ENCODE measurements around the gene EREG. TPM values are rescaled to one million over a fixed set of nuclear protein-coding genes. Genes with fewer than 3 reads are reported as not detected.
A peak's percentile ranks its signal among the peaks of the same experiment; 100 is the strongest.

Gene EREG
- total and polyA plus RNA-seq, 9 of the 15 experiments (the other 6 are each of a cell fraction or from before 2014, with no cell fraction given) = 0.97 to 7.3 (median 2.5) TPM

GRCh38 chr4:74400395-74400794 lies 35.5 kb downstream of the EREG start:
- no TSS peak for BruUV-seq (replicated peaks)
- Histone ChIP-seq H3K9me3 (replicated peaks; ENCODE audit: control insufficient read depth, insufficient read depth, low read depth, low read length) (peaks cover 3% of the 10 kb centered on the region; the same call in 1 of the 2 replicates), H4K20me1 (replicated peaks; ENCODE audit: control insufficient read depth, insufficient read depth, low read length) (no peaks in the 10 kb centered on the region), H3K9ac (ENCODE audit: insufficient read depth in 1 of 2, low read depth in 2 of 2, low read length in 2 of 2) (no peak overlapping the region), H3K4me3 (no peak overlapping the region), H3K9me1 (ENCODE audit: control insufficient read depth, insufficient read depth, low read length) (no peaks in the 10 kb centered on the region), H3K4me1 (replicated peaks in 1 of 2; ENCODE audit: control insufficient read depth in 2 of 2, insufficient read depth in 2 of 2, low read length in 2 of 2) (peaks cover 2 to 8% of the 10 kb centered on the region in 2 experiments; a peak in 2 of 5 replicates), H3K27me3 (ENCODE audit: control insufficient read depth in 2 of 2, insufficient read depth in 2 of 2, low read length in 2 of 2) (no peaks in the 10 kb centered on the region), H3K4me2 (ENCODE audit: insufficient read depth, low read length) (no peak overlapping the region), H3K79me2 (ENCODE audit: control insufficient read depth, insufficient read depth, low read length) (no peaks in the 10 kb centered on the region), H3K27ac (ENCODE audit: extremely low read depth, low read depth, low read length) (no peak overlapping the region), H3K36me3 (ENCODE audit: control insufficient read depth, insufficient read depth, low read length) (no peaks in the 10 kb centered on the region), H2AFZ (ENCODE audit: low read depth, low read length) (peak overlapping the region; percentile 57; the same call in 1 of the 2 replicates)
- POLR2A ChIA-PET = interaction anchor here (1.4 kb wide), 1 partner anchor 10 kb away, joined by 5 read pairs; no protein-coding TSS in a partner anchor
- in situ Hi-C loops (cut with MboI) = no loop called here
- intact Hi-C loops (cut with micrococcal nuclease) = no loop called here
- no peak for DNase-seq (ENCODE audit: extremely low read depth in 1 of 4, low spot score in 3 of 4)
- 59% methylated on average over 10 of the region's 10 CpGs for WGBS (ENCODE audit: insufficient coverage, low coverage, missing lambda C conversion rate)
- TF ChIP-seq ZNF766 (CRISPR knock-in tag; conservative IDR thresholded peaks at IDR 0.05) = no peak
- 0 out of 2 replicates have a peak, but pooled peaks have one; percentile 22 for TF ChIP-seq PKNOX1 (IDR thresholded peaks at IDR 0.05)
- CTCF ChIA-PET (ENCODE audit: low intra/inter-chr PET ratio) = no interaction called here
- ATAC-seq = no peak; the same call in 2 of the 3 replicates
- FAIRE-seq = no peak

GRCh38 chr4:74402692-74403456 lies 37.9 kb downstream of the EREG start:
- intact Hi-C loops (cut with micrococcal nuclease) (no loop called here), in situ Hi-C loops (cut with MboI) (no loop called here)
- H3K27ac ChIP-seq (ENCODE audit: extremely low read depth, low read depth, low read length) = no peak overlapping the region
- no peak overlapping the region for H3K4me2 ChIP-seq (ENCODE audit: insufficient read depth, low read length)
- H3K36me3 ChIP-seq (ENCODE audit: control insufficient read depth, insufficient read depth, low read length) = no peaks in the 10 kb centered on the region
- BruUV-seq (replicated peaks) = no TSS peak
- POLR2A ChIA-PET = interaction anchor here (1.0 kb wide), 1 partner anchor 8 kb away, joined by 3 read pairs; no protein-coding TSS in a partner anchor
- H3K9ac ChIP-seq (ENCODE audit: insufficient read depth in 1 of 2, low read depth in 2 of 2, low read length in 2 of 2) = no peak overlapping the region; a peak in 1 of 4 replicates
- H3K9me3 ChIP-seq (replicated peaks; ENCODE audit: control insufficient read depth, insufficient read depth, low read depth, low read length) = peaks cover 3% of the 10 kb centered on the region; the same call in 1 of the 2 replicates
- H3K4me3 ChIP-seq = no peak overlapping the region
- DNase-seq (ENCODE audit: extremely low read depth in 1 of 4, low spot score in 3 of 4) (peak in 1 of 4 experiments; percentile 45), ATAC-seq (peak; percentile 69), FAIRE-seq (peak; percentile 76)
- H3K9me1 ChIP-seq (ENCODE audit: control insufficient read depth, insufficient read depth, low read length) = no peaks in the 10 kb centered on the region
- WGBS (ENCODE audit: insufficient coverage, low coverage, missing lambda C conversion rate) = 27% methylated on average over 5 of the region's 5 CpGs
- H2AFZ ChIP-seq (ENCODE audit: low read depth, low read length) = peak overlapping the region; percentile 70
- no peaks in the 10 kb centered on the region for H4K20me1 ChIP-seq (replicated peaks; ENCODE audit: control insufficient read depth, insufficient read depth, low read length)
- CTCF ChIA-PET (ENCODE audit: low intra/inter-chr PET ratio) = no interaction called here
- H3K4me1 ChIP-seq (replicated peaks in 1 of 2; ENCODE audit: control insufficient read depth in 2 of 2, insufficient read depth in 2 of 2, low read length in 2 of 2) = peaks cover 2 to 8% of the 10 kb centered on the region in 2 experiments; a peak in 2 of 5 replicates
- H3K79me2 ChIP-seq (ENCODE audit: control insufficient read depth, insufficient read depth, low read length) = no peaks in the 10 kb centered on the region
- H3K27me3 ChIP-seq (ENCODE audit: control insufficient read depth in 2 of 2, insufficient read depth in 2 of 2, low read length in 2 of 2) = no peaks in the 10 kb centered on the region
- TF ChIP-seq SIN3A (IDR thresholded peaks at IDR 0.05; ENCODE audit: borderline replicate concordance in 2 of 2, control insufficient read depth in 1 of 2, low read depth in 2 of 2, low read length in 2 of 2) = no peak
- TF ChIP-seq ZNF512 (tag; IDR thresholded peaks at IDR 0.05) = no peak
- peak; percentile 74 for TF ChIP-seq L3MBTL2 (IDR thresholded peaks at IDR 0.05)
- no peak for TF ChIP-seq MED1 (CRISPR knock-in tag; IDR thresholded peaks at IDR 0.05; ENCODE audit: borderline replicate concordance)
- no peak for TF ChIP-seq XRCC5 (IDR thresholded peaks at IDR 0.05; ENCODE audit: low read depth, low read length)
- no peak for TF ChIP-seq ZNF384 (IDR thresholded peaks at IDR 0.05; ENCODE audit: low read depth, low read length)
- TF ChIP-seq DLX4 (CRISPR knock-in tag; IDR thresholded peaks at IDR 0.05) = no peak

All from K562 (cell line).